OCI-LY7 (cell line): ENCODE data around the gene MMP1. TPM values are rescaled to one million over a fixed set of nuclear protein-coding genes. Genes with fewer than 3 reads are reported as not detected.

Experiments
- BruUV-seq: library from RNA; stranded (reverse); fragments of 400-500 nt; replicated peaks from 2 replicates; lab custom pipeline; 2021; lab: Mats Ljungman, UMichigan
- CTCF ChIA-PET: fragments of 300-600 bp; sonication (Branson Sonifier 250); formaldehyde crosslinking; loops from one replicate; lab custom pipeline; 2022; ENCODE audit warnings: antibody characterized with exemption; ENCODE audit not compliant: unreplicated experiment; lab: Charles Lee
- POLR2A ChIA-PET: fragments of 300-600 bp; sonication (Branson Sonifier 250); formaldehyde crosslinking; loops from one replicate; lab custom pipeline; 2022; ENCODE audit warnings: antibody characterized with exemption; lab: Charles Lee
- DNase-seq: peaks from one replicate; pipeline ENCODE4 v3.0.0-alpha.2; 2015; ENCODE audit warnings: low spot score
- H2AFZ ChIP-seq: fragments of 200-600 bp; sonication (generic), shearing (Covaris generic); 2 replicates; pipeline ENCODE4 v1.6.1; 2014; ENCODE audit warnings: mild to moderate bottlenecking, antibody characterized with exemption, low read length, moderate library complexity
- H3K27ac ChIP-seq: fragments of 200-600 bp; sonication (generic); 2 replicates; pipeline ENCODE4 v1.5.1; 2014; ENCODE audit warnings: mixed run types, low read depth, mild to moderate bottlenecking, moderate library complexity, low read length, inconsistent platforms; ENCODE audit not compliant: poor library complexity, severe bottlenecking
- H3K36me3 ChIP-seq: fragments of 200-600 bp; sonication (generic); 2 replicates; pipeline ENCODE4 v1.6.1; 2014; ENCODE audit warnings: mild to moderate bottlenecking, antibody characterized with exemption, low read length, moderate library complexity, mixed read lengths; ENCODE audit not compliant: insufficient read depth
- H3K4me1 ChIP-seq: fragments of 200-600 bp; sonication (generic); 2 replicates; pipeline ENCODE4 v1.5.1; 2014; ENCODE audit warnings: mild to moderate bottlenecking, low read length; ENCODE audit not compliant: insufficient read depth, poor library complexity, severe bottlenecking
- H3K4me2 ChIP-seq: fragments of 200-600 bp; sonication (generic); 2 replicates; pipeline ENCODE4 v1.6.1; 2014; ENCODE audit warnings: mild to moderate bottlenecking, low read length
- H3K4me3 ChIP-seq: fragments of 200-600 bp; sonication (generic); 2 replicates; pipeline ENCODE4 v1.5.1; 2014; ENCODE audit warnings: mild to moderate bottlenecking, low read depth, low read length; ENCODE audit not compliant: poor library complexity, severe bottlenecking
- H3K79me2 ChIP-seq: fragments of 200-600 bp; sonication (generic); 2 replicates; pipeline ENCODE4 v1.6.1; 2016; ENCODE audit warnings: low read depth, mild to moderate bottlenecking, low read length, moderate library complexity, mixed read lengths; ENCODE audit not compliant: insufficient read depth
- H3K9me2 ChIP-seq: fragments of 200-600 bp; sonication (generic); 2 replicates; pipeline ENCODE4 v1.6.1; 2016; ENCODE audit warnings: mild to moderate bottlenecking, low read length, mixed read lengths; ENCODE audit not compliant: insufficient read depth
- H3K9me3 ChIP-seq: fragments of 200-600 bp; sonication (generic); 2 replicates; pipeline ENCODE4 v1.6.1; 2014; ENCODE audit warnings: mild to moderate bottlenecking, mixed run types, low read length, mixed read lengths
- H4K20me1 ChIP-seq: fragments of 200-600 bp; sonication (generic); 2 replicates; pipeline ENCODE4 v1.6.1; 2014; ENCODE audit warnings: mild to moderate bottlenecking, antibody characterized with exemption, low read length, moderate library complexity, mixed read lengths; ENCODE audit not compliant: insufficient read depth
- EZH2phosphoT487 ChIP-seq: fragments of 200-600 bp; sonication (generic); IDR thresholded peaks from 2 replicates; pipeline ENCODE4 v1.6.1; 2018; ENCODE audit warnings: low read depth, borderline replicate concordance, mild to moderate bottlenecking, mixed run types, antibody characterized with exemption, low read length, moderate library complexity, mixed read lengths
- intact Hi-C: fragments of 100-400 bp; cut with micrococcal nuclease; formaldehyde crosslinking; loops from one replicate; pipeline ENCODE4 v1.10.0; 2022; ENCODE audit not compliant: unreplicated experiment
- total RNA-seq, 2 experiments: library from RNA; depleted of rRNA in 1 of 2; stranded (reverse); fragments of >200 nt in 1 of 2; shearing (Covaris generic) in 1 of 2; gene quantifications; 2 replicates each; pipeline ENCODE4 v1.2.3, GENCODE V29; 2014 to 2022
- TF ChIP-seq, protein P1 (sequence below): fragments of 200-600 bp; sonication (generic); conservative IDR thresholded peaks from 2 replicates; pipeline ENCODE4 v1.5.1; 2014; ENCODE audit warnings: mild to moderate bottlenecking, antibody characterized with exemption, low read length, moderate library complexity, mixed read lengths

The MMP1 gene
- total RNA-seq, 2 experiments from 2014 or later = not detected

DNA sequence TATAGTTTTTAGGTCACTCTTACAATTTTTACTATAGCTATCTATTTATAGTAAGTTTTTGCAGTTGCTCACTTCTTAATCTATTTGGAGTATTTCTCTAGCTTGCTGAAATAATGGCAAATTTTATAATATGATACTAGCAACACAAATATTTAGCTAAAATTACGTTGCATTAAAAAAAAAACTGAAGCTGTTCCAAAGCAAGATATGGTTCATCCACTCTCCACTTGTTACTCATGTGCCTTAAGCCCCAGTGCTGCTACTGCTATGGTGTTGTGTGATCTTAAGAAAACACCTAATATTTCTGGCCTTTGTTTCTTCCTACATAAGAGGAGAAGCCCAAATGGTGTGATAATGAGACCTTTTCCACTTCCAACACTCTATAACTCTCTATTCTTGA is 45.0 kb upstream of the MMP1 start:
- H3K4me1 ChIP-seq = no peaks in the 10 kb centered on the region
- POLR2A ChIA-PET = interaction anchor here (0.6 kb wide), 1 partner anchor 31 kb away, joined by 3 read pairs; no protein-coding TSS in a partner anchor
- H3K9me2 ChIP-seq = no peaks in the 10 kb centered on the region
- no peaks in the 10 kb centered on the region for H3K36me3 ChIP-seq
- H3K79me2 ChIP-seq = no peaks in the 10 kb centered on the region
- no peak overlapping the region for H3K4me3 ChIP-seq
- intact Hi-C loops = no loop called here
- H3K9me3 ChIP-seq = no peaks in the 10 kb centered on the region
- no peak overlapping the region for H3K4me2 ChIP-seq
- CTCF ChIA-PET = no interaction called here
- H3K27ac ChIP-seq = no peak overlapping the region
- no TSS peak for BruUV-seq
- H4K20me1 ChIP-seq = no peaks in the 10 kb centered on the region
- H2AFZ ChIP-seq = no peak overlapping the region
- no peak for DNase-seq
- no peak for TF ChIP-seq EZH2phosphoT487
- TF ChIP-seq, protein P1, sequence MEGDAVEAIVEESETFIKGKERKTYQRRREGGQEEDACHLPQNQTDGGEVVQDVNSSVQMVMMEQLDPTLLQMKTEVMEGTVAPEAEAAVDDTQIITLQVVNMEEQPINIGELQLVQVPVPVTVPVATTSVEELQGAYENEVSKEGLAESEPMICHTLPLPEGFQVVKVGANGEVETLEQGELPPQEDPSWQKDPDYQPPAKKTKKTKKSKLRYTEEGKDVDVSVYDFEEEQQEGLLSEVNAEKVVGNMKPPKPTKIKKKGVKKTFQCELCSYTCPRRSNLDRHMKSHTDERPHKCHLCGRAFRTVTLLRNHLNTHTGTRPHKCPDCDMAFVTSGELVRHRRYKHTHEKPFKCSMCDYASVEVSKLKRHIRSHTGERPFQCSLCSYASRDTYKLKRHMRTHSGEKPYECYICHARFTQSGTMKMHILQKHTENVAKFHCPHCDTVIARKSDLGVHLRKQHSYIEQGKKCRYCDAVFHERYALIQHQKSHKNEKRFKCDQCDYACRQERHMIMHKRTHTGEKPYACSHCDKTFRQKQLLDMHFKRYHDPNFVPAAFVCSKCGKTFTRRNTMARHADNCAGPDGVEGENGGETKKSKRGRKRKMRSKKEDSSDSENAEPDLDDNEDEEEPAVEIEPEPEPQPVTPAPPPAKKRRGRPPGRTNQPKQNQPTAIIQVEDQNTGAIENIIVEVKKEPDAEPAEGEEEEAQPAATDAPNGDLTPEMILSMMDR = no peak

DNA sequence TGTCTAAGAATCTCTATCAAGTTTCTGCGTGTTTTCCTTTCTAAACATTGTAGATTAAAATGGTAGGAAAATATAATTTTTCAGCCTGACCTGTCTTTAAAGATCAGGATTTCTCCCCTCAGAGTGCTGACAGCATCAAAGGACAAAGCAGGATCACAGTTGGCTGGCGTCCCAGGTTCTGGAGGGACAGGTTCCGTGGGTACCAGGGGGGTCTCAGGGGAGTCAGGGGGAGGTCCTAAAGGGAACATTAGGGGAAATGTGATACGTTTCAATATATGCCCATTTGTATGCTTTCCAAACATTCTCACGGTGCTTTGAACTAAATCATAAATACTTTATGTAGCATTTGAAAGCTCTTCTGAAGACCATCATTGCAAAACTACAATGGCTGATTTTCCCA is 42.1 kb upstream of the MMP1 start:
- H4K20me1 ChIP-seq = no peaks in the 10 kb centered on the region
- intact Hi-C loops = no loop called here
- POLR2A ChIA-PET = interaction anchor here (0.7 kb wide), 1 partner anchor 37 kb away, joined by 3 read pairs; no protein-coding TSS in a partner anchor

DNA sequence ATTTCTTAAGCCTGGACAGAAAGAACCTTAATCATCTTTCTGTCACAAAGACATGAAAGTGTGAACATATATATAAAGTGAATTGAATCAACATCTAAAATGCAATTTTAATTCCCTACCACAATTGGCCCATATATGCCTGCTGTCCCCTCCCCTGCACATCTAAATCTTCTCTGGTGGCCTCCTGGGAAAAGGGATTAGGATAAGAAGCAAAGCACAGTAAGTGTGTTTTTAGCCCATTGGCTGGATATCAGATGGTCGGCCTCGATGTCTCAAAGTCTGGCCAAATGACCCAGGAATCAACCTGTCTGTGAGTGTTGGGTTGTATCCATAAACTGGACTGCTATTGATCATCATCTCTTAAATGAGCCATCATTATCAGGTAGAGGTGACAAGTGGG is 39.7 kb upstream of the MMP1 start:
- Histone ChIP-seq H4K20me1 (no peaks in the 10 kb centered on the region), H3K36me3 (no peaks in the 10 kb centered on the region), H2AFZ (no peak overlapping the region), H3K9me2 (no peaks in the 10 kb centered on the region), H3K79me2 (no peaks in the 10 kb centered on the region), H3K9me3 (no peaks in the 10 kb centered on the region), H3K4me2 (no peak overlapping the region), H3K4me3 (no peak overlapping the region), H3K27ac (no peak overlapping the region), H3K4me1 (no peaks in the 10 kb centered on the region)
- intact Hi-C loops = no loop called here
- ChIA-PET CTCF (no interaction called here), POLR2A (no interaction called here)
- BruUV-seq = no TSS peak
- no peak for DNase-seq
- TF ChIP-seq, protein P1 = no peak
- no peak for TF ChIP-seq EZH2phosphoT487

More for the DNA sequence above, 42.1 kb upstream of the MMP1 start:
- BruUV-seq = no TSS peak
- CTCF ChIA-PET = no interaction called here
- no peaks in the 10 kb centered on the region for H3K9me3 ChIP-seq
- TF ChIP-seq, protein P1 = no peak
- TF ChIP-seq EZH2phosphoT487 = no peak
- H3K4me3 ChIP-seq = no peak overlapping the region
- no peaks in the 10 kb centered on the region for H3K36me3 ChIP-seq
- H3K27ac ChIP-seq = no peak overlapping the region
- H3K4me2 ChIP-seq = no peak overlapping the region
- H3K4me1 ChIP-seq = no peaks in the 10 kb centered on the region
- no peaks in the 10 kb centered on the region for H3K79me2 ChIP-seq
- no peak overlapping the region for H2AFZ ChIP-seq
- no peaks in the 10 kb centered on the region for H3K9me2 ChIP-seq
- DNase-seq = no peak
